Mesothelial cell of epicardium (in vitro differentiated cells): Measurements from ENCODE around the gene PALM3. TPM values are rescaled to one million over a fixed set of nuclear protein-coding genes. Genes with fewer than 3 reads are reported as not detected.
"Not testable (repeated sequence)": the region's sequence is repeated elsewhere in the genome, so short reads cannot be mapped to it uniquely, and the experiment has no call there.

Experiments used
- DNase-seq, 2 experiments: peaks; one replicate each; pipeline ENCODE4 v3.0.0; 2021; ENCODE audit warnings: low spot score in 2 of 2; ENCODE audit not compliant: unreplicated experiment in 2 of 2
- H3K27ac Mint-ChIP-seq: 2 replicates; pipeline ENCODE4 v1.8.0; 2021; ENCODE audit warnings: mixed read lengths
- H3K27me3 Mint-ChIP-seq: 2 replicates; pipeline ENCODE4 v1.8.0; 2021; ENCODE audit warnings: low read depth, mixed read lengths
- H3K36me3 Mint-ChIP-seq: 2 replicates; pipeline ENCODE4 v1.8.0; 2021; ENCODE audit warnings: mixed read lengths
- H3K4me1 Mint-ChIP-seq: 2 replicates; pipeline ENCODE4 v1.8.0; 2021; ENCODE audit warnings: mixed read lengths
- H3K4me3 Mint-ChIP-seq: 2 replicates; pipeline ENCODE4 v1.8.0; 2021; ENCODE audit warnings: mild to moderate bottlenecking, moderate library complexity, mixed read lengths
- H3K9me3 Mint-ChIP-seq: 2 replicates; pipeline ENCODE4 v1.8.0; 2021; ENCODE audit warnings: mixed read lengths
- CTCF ChIP-seq: fragments of 200-600 bp; sonication (generic); IDR thresholded peaks from one replicate; pipeline ENCODE4 v1.5.0; 2021; ENCODE audit warnings: antibody characterized with exemption; ENCODE audit not compliant: unreplicated experiment
- total RNA-seq: library from RNA; stranded (reverse); gene quantifications from 3 replicates; pipeline ENCODE4 v1.2.1, GENCODE V29; 2021

Gene PALM3
- total RNA-seq, 1 donor from 2014 or later = 2.4 TPM

GRCh38 chr19:14033946-14034345 is 27.9 kb downstream of the PALM3 start:
- peaks cover 9% of the 10 kb centered on the region for H3K27me3 Mint-ChIP-seq
- no peak overlapping the region for H3K4me3 Mint-ChIP-seq
- no peak overlapping the region for H3K27ac Mint-ChIP-seq
- H3K36me3 Mint-ChIP-seq = no peaks in the 10 kb centered on the region
- TF ChIP-seq CTCF = no peak
- H3K4me1 Mint-ChIP-seq = peaks cover 3% of the 10 kb centered on the region
- no peak for DNase-seq
- H3K9me3 Mint-ChIP-seq = no peaks in the 10 kb centered on the region

GRCh38 chr19:14031719-14032480 is 30.0 kb downstream of the PALM3 start, which contains the start of gene IL27RA:
Gene IL27RA (plus strand): TSS chr19:14031762. CDS start chr19:14031873, 111 bp downstream.
- peak; percentile 33 for TF ChIP-seq CTCF
- no peak within 1 kb of the TSS for H3K27ac Mint-ChIP-seq
- no peaks in the 10 kb centered on the region for H3K36me3 Mint-ChIP-seq
- peak within 1 kb of the TSS; percentile 76 for H3K4me3 Mint-ChIP-seq
- H3K4me1 Mint-ChIP-seq = peaks cover 3% of the 10 kb centered on the region
- no peaks in the 10 kb centered on the region for H3K9me3 Mint-ChIP-seq
- peak; percentile 41 to 72 for DNase-seq
- H3K27me3 Mint-ChIP-seq = peaks cover 16% of the 10 kb centered on the region

GRCh38 chr19:14030997-14031718 is 30.7 kb downstream of the PALM3 start:
- Mint-ChIP-seq H3K27me3 (peaks cover 16% of the 10 kb centered on the region), H3K36me3 (no peaks in the 10 kb centered on the region), H3K9me3 (no peaks in the 10 kb centered on the region), H3K27ac (no peak overlapping the region), H3K4me3 (peak overlapping the region; percentile 76), H3K4me1 (peaks cover 3% of the 10 kb centered on the region)
- no peak for DNase-seq
- no peak for TF ChIP-seq CTCF

GRCh38 chr19:14028901-14029300 is 33.0 kb downstream of the PALM3 start:
- peaks cover 3% of the 10 kb centered on the region for H3K4me1 Mint-ChIP-seq
- H3K27ac Mint-ChIP-seq = no peak overlapping the region
- no peak for DNase-seq
- H3K4me3 Mint-ChIP-seq = no peak overlapping the region
- no peaks in the 10 kb centered on the region for H3K9me3 Mint-ChIP-seq
- H3K36me3 Mint-ChIP-seq = no peaks in the 10 kb centered on the region
- peaks cover 16% of the 10 kb centered on the region for H3K27me3 Mint-ChIP-seq
- TF ChIP-seq CTCF = no peak

GRCh38 chr19:14027856-14028450 is 33.9 kb downstream of the PALM3 start, which contains the start of gene RLN3:
Gene RLN3 (plus strand): TSS chr19:14028148. CDS start chr19:14028205, 57 bp downstream.
- Mint-ChIP-seq H3K4me3 (no peak within 1 kb of the TSS), H3K4me1 (peaks cover 4% of the 10 kb centered on the region), H3K36me3 (no peaks in the 10 kb centered on the region), H3K27ac (no peak within 1 kb of the TSS), H3K27me3 (peaks cover 16% of the 10 kb centered on the region), H3K9me3 (no peaks in the 10 kb centered on the region)
- DNase-seq = no peak
- no peak for TF ChIP-seq CTCF

- not testable (repeated sequence) for H3K9me3 Mint-ChIP-seq, H3K36me3 Mint-ChIP-seq, H3K4me3 Mint-ChIP-seq, H3K4me1 Mint-ChIP-seq, DNase-seq, H3K27ac Mint-ChIP-seq
- peaks cover 16% of the 10 kb centered on the region for H3K27me3 Mint-ChIP-seq
These were observed 35.2 kb downstream of the PALM3 start for GRCh38 chr19:14026652-14027192.
